H1 (cell line): ENCODE measurements around the gene TBL2. TPM values are rescaled to one million over a fixed set of nuclear protein-coding genes. Genes with fewer than 3 reads are reported as not detected.
A peak's percentile ranks its signal among the peaks of the same experiment; 100 is the strongest.

Experiments
- CTCF ChIA-PET: fragments of 300-600 bp; sonication (Branson Sonifier 250); formaldehyde crosslinking; loops from one replicate; lab custom pipeline; 2021; ENCODE audit not compliant: partially characterized antibody; lab: Charles Lee
- POLR2A ChIA-PET: fragments of 300-600 bp; sonication (Branson Sonifier 250); formaldehyde crosslinking; loops from one replicate; lab custom pipeline; 2021; ENCODE audit warnings: inconsistent platforms; ENCODE audit not compliant: partially characterized antibody; lab: Charles Lee
- DNase-seq, 2 experiments: peaks; one replicate each; pipeline versions ENCODE4 v3.0.0 to v3.0.0-alpha.2; 2010 to 2022; ENCODE audit warnings: low spot score in 2 of 2, low read depth in 1 of 2, mixed read lengths in 1 of 2
- FAIRE-seq: peaks from 2 replicates; lab custom pipeline; 2011; peaks lifted over from hg19 to GRCh38; lab: Jason Lieb, UNC
- H2AFZ ChIP-seq: 2 replicates; pipeline ENCODE4 v1.8.1; 2012; ENCODE audit warnings: low read length, inconsistent platforms
- H2AK5ac ChIP-seq: 2 replicates; pipeline ENCODE4 v1.6.1; 2013; ENCODE audit warnings: low read depth, low read length
- H2BK120ac ChIP-seq: replicated peaks from 2 replicates; pipeline ENCODE3; 2013; ENCODE audit warnings: low read depth, low read length, inconsistent platforms
- H2BK12ac ChIP-seq: 2 replicates; pipeline ENCODE4 v1.6.1; 2013; ENCODE audit warnings: low read depth, low read length
- H2BK15ac ChIP-seq: 2 replicates; pipeline ENCODE4 v1.6.1; 2013; ENCODE audit warnings: low read length
- H2BK20ac ChIP-seq: 2 replicates; pipeline ENCODE4 v1.6.1; 2013; ENCODE audit warnings: low read length
- H2BK5ac ChIP-seq: 2 replicates; pipeline ENCODE4 v1.6.1; 2013; ENCODE audit warnings: low read depth, low read length
- H3K14ac ChIP-seq: 2 replicates; pipeline ENCODE4 v1.6.1; 2013; ENCODE audit warnings: inconsistent platforms; ENCODE audit not compliant: insufficient read length
- H3K18ac ChIP-seq: 2 replicates; pipeline ENCODE4 v1.6.1; 2013; ENCODE audit warnings: low read length; ENCODE audit errors: extremely low read depth
- H3K23ac ChIP-seq: 2 replicates; pipeline ENCODE4 v1.6.1; 2013; ENCODE audit warnings: inconsistent platforms; ENCODE audit not compliant: insufficient read length
- H3K23me2 ChIP-seq: 2 replicates; pipeline ENCODE4 v1.6.1; 2013; ENCODE audit warnings: low read depth, low read length
- H3K27ac ChIP-seq: 2 replicates; pipeline ENCODE4 v1.6.1; 2011; ENCODE audit warnings: low read depth, low read length, inconsistent platforms
- H3K27me3 ChIP-seq, 4 experiments: replicated peaks in 1 of 4; 1 replicate in 1 of 4; 2 replicates in 3 of 4; pipeline versions ENCODE4 v1.6.1 to v1.8.1; 2011 to 2013; ENCODE audit warnings: low read length in 3 of 4, mild to moderate bottlenecking in 3 of 4, inconsistent platforms in 2 of 4, mixed read lengths in 2 of 4, moderate library complexity in 1 of 4; ENCODE audit not compliant: control insufficient read depth in 3 of 4, insufficient read depth in 3 of 4; ENCODE audit errors: extremely low read depth in 1 of 4
- H3K36me3 ChIP-seq, 4 experiments: 2 replicates each; pipeline versions ENCODE4 v1.6.1 to v1.8.1; 2011 to 2013; ENCODE audit warnings: mild to moderate bottlenecking in 4 of 4, low read length in 3 of 4, moderate library complexity in 2 of 4, control low read depth in 1 of 4, inconsistent platforms in 1 of 4; ENCODE audit not compliant: insufficient read depth in 4 of 4, control insufficient read depth in 2 of 4
- H3K4ac ChIP-seq: replicated peaks from 2 replicates; pipeline ENCODE3; 2013; ENCODE audit warnings: low read length, low read depth, mixed read lengths, inconsistent platforms; ENCODE audit not compliant: insufficient read length
- H3K4me1 ChIP-seq, 4 experiments: replicated peaks in 1 of 4; 1 replicate in 1 of 4; 2 replicates in 3 of 4; pipeline versions ENCODE4 v1.6.1 to v1.8.1; 2011 to 2013; ENCODE audit warnings: low read length in 3 of 4, inconsistent platforms in 2 of 4, mixed read lengths in 1 of 4; ENCODE audit not compliant: insufficient read depth in 4 of 4, control insufficient read depth in 3 of 4
- H3K4me2 ChIP-seq, 2 experiments: 2 replicates each; pipeline versions ENCODE4 v1.6.1 to v1.8.1; 2011 to 2013; ENCODE audit warnings: low read depth in 2 of 2, low read length in 2 of 2, control low read depth in 1 of 2, inconsistent platforms in 1 of 2, mild to moderate bottlenecking in 1 of 2; ENCODE audit not compliant: insufficient read depth in 1 of 2
- H3K4me3 ChIP-seq, 4 experiments: fragments of 200-600, 300-600 bp in 1 of 4; sonication (generic), shearing (Covaris generic), sonication (Bioruptor Twin) in 1 of 4; 2 replicates each; pipeline versions ENCODE4 v1.5.1 to v1.8.1; 2011 to 2016; ENCODE audit warnings: low read length in 4 of 4, low read depth in 3 of 4, control low read depth in 2 of 4, inconsistent platforms in 2 of 4, mild to moderate bottlenecking in 2 of 4, mixed read lengths in 1 of 4, moderate library complexity in 1 of 4; ENCODE audit not compliant: insufficient read depth in 2 of 4; ENCODE audit errors: extremely low read depth in 1 of 4
- H3K56ac ChIP-seq: replicated peaks from 2 replicates; pipeline ENCODE3; 2013; ENCODE audit warnings: low read depth, mild to moderate bottlenecking, mixed read lengths, low read length, inconsistent platforms; ENCODE audit not compliant: insufficient read length
- H3K79me1 ChIP-seq: 2 replicates; pipeline ENCODE4 v1.6.1; 2013; ENCODE audit warnings: low read depth, low read length, control low read depth
- H3K79me2 ChIP-seq, 2 experiments: 2 replicates each; pipeline versions ENCODE4 v1.6.1 to v1.8.1; 2012 to 2013; ENCODE audit warnings: low read length in 2 of 2, mild to moderate bottlenecking in 2 of 2, inconsistent platforms in 1 of 2; ENCODE audit not compliant: insufficient read depth in 2 of 2, control insufficient read depth in 1 of 2
- H3K9ac ChIP-seq, 4 experiments: replicated peaks in 1 of 4; 1 replicate in 1 of 4; 2 replicates in 3 of 4; pipeline versions ENCODE4 v1.6.1 to v1.8.1; 2011 to 2013; ENCODE audit warnings: low read depth in 3 of 4, low read length in 3 of 4, control low read depth in 2 of 4, mild to moderate bottlenecking in 2 of 4, moderate library complexity in 2 of 4, inconsistent platforms in 1 of 4; ENCODE audit errors: extremely low read depth in 1 of 4
- H3K9me3 ChIP-seq, 2 experiments: 2 replicates each; pipeline versions ENCODE4 v1.6.1 to v1.8.1; 2012 to 2013; ENCODE audit warnings: mild to moderate bottlenecking in 2 of 2, moderate library complexity in 2 of 2, control low read depth in 1 of 2, inconsistent platforms in 1 of 2, low read depth in 1 of 2, low read length in 1 of 2, mixed read lengths in 1 of 2; ENCODE audit not compliant: insufficient read depth in 2 of 2
- H4K20me1 ChIP-seq, 2 experiments: replicated peaks in 1 of 2; 2 replicates each; pipeline versions ENCODE3 to v1.8.1; 2011 to 2013; ENCODE audit warnings: inconsistent platforms in 2 of 2, low read length in 2 of 2, mild to moderate bottlenecking in 1 of 2; ENCODE audit not compliant: insufficient read depth in 2 of 2, control insufficient read depth in 1 of 2
- H4K5ac ChIP-seq: 2 replicates; pipeline ENCODE4 v1.6.1; 2013; ENCODE audit warnings: low read length, low read depth, mixed read lengths, inconsistent platforms; ENCODE audit not compliant: insufficient read length
- H4K8ac ChIP-seq: 2 replicates; pipeline ENCODE4 v1.8.0; 2013; ENCODE audit warnings: mild to moderate bottlenecking, moderate library complexity, low read length, inconsistent platforms; ENCODE audit not compliant: insufficient read depth; ENCODE audit errors: extremely low read depth
- H4K91ac ChIP-seq: replicated peaks from 2 replicates; pipeline ENCODE3; 2013; ENCODE audit warnings: low read length, mixed read lengths, inconsistent platforms; ENCODE audit not compliant: insufficient read length
- ASH2L ChIP-seq: fragments of 200-600, 300-600 bp; sonication (generic); IDR thresholded peaks from one replicate; pipeline ENCODE4 v1.7.1; 2017; ENCODE audit warnings: low read length
- CHD1 ChIP-seq: IDR thresholded peaks from 2 replicates; pipeline ENCODE4 v1.6.1; 2012; ENCODE audit warnings: low read depth, low read length, improper control_type of control experiment
- CHD2 ChIP-seq: IDR thresholded peaks from 2 replicates; pipeline ENCODE4 v1.6.1; 2012; ENCODE audit warnings: low read length, improper control_type of control experiment
- GABPA ChIP-seq: IDR thresholded peaks from 2 replicates; pipeline ENCODE4 v1.6.1; 2011; ENCODE audit warnings: mild to moderate bottlenecking, low read length, moderate library complexity, borderline replicate concordance; ENCODE audit not compliant: insufficient read depth
- HDAC2 ChIP-seq, 2 experiments: fragments of 300-600 bp in 1 of 2; sonication (generic) in 1 of 2; IDR thresholded peaks; 2 replicates each; pipeline ENCODE4 v1.6.1; 2011 to 2012; ENCODE audit warnings: low read depth in 2 of 2, low read length in 2 of 2, mild to moderate bottlenecking in 2 of 2, moderate library complexity in 2 of 2, borderline replicate concordance in 1 of 2, inconsistent platforms in 1 of 2
- KDM4A ChIP-seq: IDR thresholded peaks from one replicate; pipeline ENCODE4 v1.7.1; 2012; ENCODE audit warnings: low read depth, mild to moderate bottlenecking, moderate library complexity, low read length, inconsistent platforms; ENCODE audit not compliant: severe bottlenecking
- PHF8 ChIP-seq: fragments of 200-600 bp; sonication (generic); conservative IDR thresholded peaks from 2 replicates; pipeline ENCODE4 v1.7.1; 2012; ENCODE audit warnings: low read depth, mild to moderate bottlenecking, inconsistent platforms, low read length, moderate library complexity
- TAF1 ChIP-seq: IDR thresholded peaks from 2 replicates; pipeline ENCODE4 v1.6.1; 2011; ENCODE audit warnings: mild to moderate bottlenecking, low read depth, low read length
- TEAD4 ChIP-seq: IDR thresholded peaks from 2 replicates; pipeline ENCODE4 v1.6.1; 2012; ENCODE audit warnings: low read depth, low read length, inconsistent platforms, mixed read lengths
- YY1 ChIP-seq: IDR thresholded peaks from 2 replicates; pipeline ENCODE4 v1.6.1; 2011; ENCODE audit warnings: low read depth, mild to moderate bottlenecking, low read length
- WGBS, 2 experiments: shearing (Covaris generic) in 1 of 2; methylation state at CpG; one replicate each; pipeline versions ENCODE4 v1.1.6 to v1.1.7; 2013 to 2015; ENCODE audit warnings: low lambda C conversion rate in 2 of 2, mixed read lengths in 2 of 2, inconsistent platforms in 1 of 2, low coverage in 1 of 2, missing lambda C conversion rate in 1 of 2; ENCODE audit not compliant: insufficient replicate concordance in 2 of 2, insufficient coverage in 1 of 2, insufficient read length in 1 of 2; ENCODE audit errors: extremely low coverage in 1 of 2, missing lambda C conversion rate in 1 of 2; 5-methylcytosine and 5-hydroxymethylcytosine counted together
- polyA plus RNA-seq, 7 experiments: library from polyadenylated mRNA; depleted of rRNA in 3 of 7; stranded (reverse) in 5 of 7; unstranded in 2 of 7; fragments of >200 nt in 5 of 7; fragments of 200-250 nt in 2 of 7; gene quantifications; 1 replicate in 5 of 7; 2 replicates in 1 of 7; 4 replicates in 1 of 7; pipeline versions ENCODE4 v1.2.1 to v1.2.3, GENCODE V29; 2011 to 2013; ENCODE audit warnings: missing spikeins in 2 of 7, mixed read lengths in 2 of 7
- total RNA-seq: library from RNA; stranded (reverse); fragmentation: NEBNext Ultra II Directional; extraction: Animal tissue kit (Norgen Biotek cat#: 25700); gene quantifications from 2 replicates; pipeline ENCODE4 v1.2.1, GENCODE V29; 2021

TBL2 gene
- total and polyA plus RNA-seq, 2 of the 8 experiments (the other 6 are each of a cell fraction or from before 2014, with no cell fraction given) = 25.8 to 29.7 TPM

DNA sequence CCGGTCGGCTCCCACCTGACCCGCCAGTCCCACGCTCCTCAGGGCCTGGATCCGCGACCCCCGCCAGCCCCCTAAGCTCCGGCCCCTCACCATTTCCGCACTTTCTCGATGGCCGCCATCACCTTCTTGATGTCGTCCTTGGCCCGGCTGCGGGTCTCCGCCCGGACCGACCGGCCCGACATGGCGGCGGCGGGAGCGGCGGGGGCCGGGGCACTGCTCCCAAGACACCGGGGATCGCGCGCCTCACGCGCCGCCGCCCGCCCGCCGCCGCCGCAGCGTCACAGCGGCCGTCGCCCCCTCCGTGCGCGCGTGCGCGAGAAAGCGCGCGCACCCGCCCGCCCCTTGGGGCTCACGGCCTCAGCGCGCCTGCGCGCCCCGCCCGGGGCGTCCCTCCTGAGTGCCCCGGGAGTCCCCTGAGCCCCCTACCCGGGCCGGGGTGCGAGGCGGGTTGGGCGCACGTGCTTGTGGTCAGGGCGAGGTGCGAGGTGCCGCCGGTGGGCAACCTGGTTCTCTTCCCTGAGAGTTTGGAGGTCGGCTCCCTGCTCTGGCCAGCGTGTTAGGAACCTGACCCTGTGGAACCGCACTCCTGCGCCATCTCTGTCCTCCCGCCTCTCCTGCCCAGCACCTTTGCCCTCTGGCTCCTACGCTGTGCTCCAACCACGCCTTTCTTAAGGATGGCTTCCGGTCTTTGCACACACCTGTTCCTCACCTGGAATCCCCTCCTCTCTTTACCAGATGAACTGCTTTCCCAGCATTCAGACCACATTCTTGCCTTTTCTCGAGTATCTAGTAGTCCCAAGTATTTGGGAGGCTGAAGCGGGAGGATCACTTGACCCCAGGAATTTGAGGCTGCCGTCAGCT is 20.8 kb downstream of the TBL2 start, which contains the start of gene BCL7B:
Gene BCL7B, minus strand, starts transcription at position 294 of the 861 bp plus-strand sequence. Its CDS starts 112 bp downstream, at position 182.
- FAIRE-seq (no peak), DNase-seq (peak; percentile 38 to 87)
- no peak within 1 kb of the TSS for H2AK5ac ChIP-seq
- peaks cover 9% of the 10 kb centered on the region for H3K23me2 ChIP-seq
- peaks cover 2 to 3% of the 10 kb centered on the region in 2 experiments for H4K20me1 ChIP-seq
- H2BK12ac ChIP-seq = peak within 1 kb of the TSS; percentile 76; the same call in 1 of the 2 replicates
- H3K79me2 ChIP-seq = peaks cover 0 to 30% of the 10 kb centered on the region in 2 experiments; a peak in 3 of 4 replicates
- H3K18ac ChIP-seq = peak within 1 kb of the TSS; percentile 96
- no peak within 1 kb of the TSS for H2BK120ac ChIP-seq
- H4K8ac ChIP-seq = peak within 1 kb of the TSS; percentile 100
- peaks cover 0 to 8% (median 1%) of the 10 kb centered on the region in 4 experiments; a peak in 4 of 7 replicates for H3K27me3 ChIP-seq
- WGBS, 2 experiments = 10% methylated on average over 48 of the region's 83 CpGs; no CpG with 5 or more reads in 1 of the 2 experiments
- no peak within 1 kb of the TSS for H3K14ac ChIP-seq
- peak within 1 kb of the TSS; percentile 93 for H3K4ac ChIP-seq
- peak within 1 kb of the TSS; percentile 92 to 94 for H3K4me2 ChIP-seq
- peak within 1 kb of the TSS; percentile 68 to 87 (median 76) for H3K4me3 ChIP-seq
- H3K9me3 ChIP-seq = no peaks in the 10 kb centered on the region
- H2BK15ac ChIP-seq = 0 out of 2 replicates have a peak within 1 kb of the TSS, but pooled peaks have one; percentile 12
- peak within 1 kb of the TSS; percentile 42 for H3K23ac ChIP-seq
- H3K79me1 ChIP-seq = peaks cover 6% of the 10 kb centered on the region; the same call in 1 of the 2 replicates
- H2BK5ac ChIP-seq = peak within 1 kb of the TSS; percentile 84; the same call in 1 of the 2 replicates
- ChIA-PET CTCF (interaction anchor here (1.3 to 1.4 kb wide), 2 partner anchors 29 to 35 kb away, joined by 4 read pairs; partner anchors contain the start of gene BAZ1B), POLR2A (interaction anchor here (0.6 to 2.5 kb wide), 15 partner anchors 9 to 145 kb away, joined by 3 to 31 read pairs (median 4); partner anchors contain the start of genes BAZ1B and TBL2)
- H3K56ac ChIP-seq = peak within 1 kb of the TSS; percentile 90
- peak within 1 kb of the TSS; percentile 95 to 99 (median 98) for H3K9ac ChIP-seq
- no peak within 1 kb of the TSS for H2BK20ac ChIP-seq
- H3K27ac ChIP-seq = peak within 1 kb of the TSS; percentile 99
- H2AFZ ChIP-seq = peak within 1 kb of the TSS; percentile 31; the same call in 1 of the 2 replicates
- H4K91ac ChIP-seq = peak within 1 kb of the TSS; percentile 98
- H3K36me3 ChIP-seq = no peaks in the 10 kb centered on the region
- peaks cover 0 to 3% (median 1%) of the 10 kb centered on the region in 4 experiments; a peak in 2 of 7 replicates for H3K4me1 ChIP-seq
- peak within 1 kb of the TSS; percentile 95 for H4K5ac ChIP-seq
- peak; percentile 98 for TF ChIP-seq PHF8
- TF ChIP-seq ASH2L = peak; percentile 70
- no peak for TF ChIP-seq CHD2
- peak; percentile 58 for TF ChIP-seq KDM4A
- TF ChIP-seq TAF1 = peak; percentile 62
- TF ChIP-seq CHD1 = no peak
- TF ChIP-seq HDAC2 (IDR thresholded peaks at IDR 0.05; ENCODE audit: borderline replicate concordance in 1 of 2, low read depth in 2 of 2, low read length in 2 of 2) = peak in 1 of 2 experiments; percentile 74; a peak in 2 of 4 replicates
- TF ChIP-seq GABPA = 0 out of 2 replicates have a peak, but pooled peaks have one; percentile 49
- peak; percentile 69; the same call in 1 of the 2 replicates for TF ChIP-seq YY1
- TF ChIP-seq TEAD4 = peak; percentile 86
